Right lung (tissue), 5 donors: Measurements from ENCODE around the gene RAD51C. TPM values are rescaled to one million over a fixed set of nuclear protein-coding genes. Genes with fewer than 3 reads are reported as not detected.

Experiments
- polyA plus RNA-seq, 5 donors: library from polyadenylated mRNA; unstranded; fragments of 120-200 nt; gene quantifications; one replicate each; pipeline versions ENCODE4 v1.2.1 to v1.2.3, GENCODE V29; 2013; ENCODE audit warnings: inconsistent platforms in 1 of 5, low replicate concordance in 1 of 5; ENCODE audit not compliant: insufficient read length in 5 of 5, insufficient read depth in 1 of 5

The RAD51C gene
- polyA plus RNA-seq, 5 donors: 33.0 to 41.6 (median 38.5) TPM

Other genes starting within 250 kb of the RAD51C start
- under 1 TPM in 4 of 5 donors, not detected in 1; 0.10 to 0.14 (median 0.13) TPM for gene HSF5, start 204.2 kb upstream of the RAD51C start, polyA plus RNA-seq
- gene MTMR4, start 178.0 kb upstream of the RAD51C start, polyA plus RNA-seq: 10 to 100 TPM; 35.3 to 49.8 (median 44.7) TPM
- 1 to 10 TPM in 3 of 5 donors, under 1 TPM in 2; 0.85 to 1.5 (median 1.0) TPM for gene TEX14, start 557 bp upstream of the RAD51C start, polyA plus RNA-seq
- under 1 TPM; 0.33 to 0.76 (median 0.50) TPM for gene PPM1E, start 63.3 kb downstream of the RAD51C start, polyA plus RNA-seq